Measurements from ENCODE around the gene MNT. TPM values are rescaled to one million over a fixed set of nuclear protein-coding genes. Genes with fewer than 3 reads are reported as not detected.

Gene MNT
- total and polyA plus RNA-seq, 2 of the 8 experiments (the other 6 are each of a cell fraction or from before 2014, with no cell fraction given) = 5.0 to 17.3 TPM

GRCh38 chr17:2380226-2380922 lies 20.5 kb downstream of the MNT start:
- Histone ChIP-seq H2AK5ac (ENCODE audit: low read depth, low read length) (no peak overlapping the region), H3K27ac (ENCODE audit: low read depth, low read length) (no peak overlapping the region), H3K79me2 (ENCODE audit: control insufficient read depth in 1 of 2, insufficient read depth in 2 of 2, low read length in 2 of 2) (no peaks in the 10 kb centered on the region), H4K8ac (ENCODE audit: extremely low read depth, insufficient read depth, low read length) (no peak overlapping the region), H3K18ac (ENCODE audit: extremely low read depth, low read length) (no peak overlapping the region), H2BK15ac (ENCODE audit: low read length) (no peak overlapping the region), H3K27me3 (replicated peaks in 1 of 4; ENCODE audit: control insufficient read depth in 3 of 4, extremely low read depth in 1 of 4, insufficient read depth in 3 of 4, low read length in 3 of 4) (no peaks in the 10 kb centered on the region), H3K56ac (replicated peaks; ENCODE audit: insufficient read length, low read depth, low read length) (no peak overlapping the region), H3K9me3 (ENCODE audit: insufficient read depth in 2 of 2, low read depth in 1 of 2, low read length in 1 of 2) (no peaks in the 10 kb centered on the region), H3K79me1 (ENCODE audit: low read depth, low read length) (no peaks in the 10 kb centered on the region; the same call in 1 of the 2 replicates), H2BK120ac (replicated peaks; ENCODE audit: low read depth, low read length) (no peak overlapping the region), H3K4ac (replicated peaks; ENCODE audit: insufficient read length, low read depth, low read length) (no peak overlapping the region), H3K4me1 (replicated peaks in 1 of 4; ENCODE audit: control insufficient read depth in 3 of 4, insufficient read depth in 4 of 4, low read length in 3 of 4) (peaks cover 0 to 10% (median 4%) of the 10 kb centered on the region in 4 experiments; a peak in 5 of 7 replicates), H2BK20ac (ENCODE audit: low read length) (no peak overlapping the region), H3K14ac (ENCODE audit: insufficient read length) (no peak overlapping the region), H2BK5ac (ENCODE audit: low read depth, low read length) (peak overlapping the region; percentile 30; the same call in 1 of the 2 replicates), H3K23ac (ENCODE audit: insufficient read length) (no peak overlapping the region), H4K91ac (replicated peaks; ENCODE audit: insufficient read length, low read length) (no peak overlapping the region), H3K36me3 (ENCODE audit: control insufficient read depth in 2 of 4, insufficient read depth in 4 of 4, low read length in 3 of 4) (peaks cover 0 to 8% (median 4%) of the 10 kb centered on the region in 4 experiments; a peak in 5 of 8 replicates), H3K4me2 (ENCODE audit: insufficient read depth in 1 of 2, low read depth in 2 of 2, low read length in 2 of 2) (no peak overlapping the region), H2BK12ac (ENCODE audit: low read depth, low read length) (no peak overlapping the region), H3K9ac (replicated peaks in 1 of 4; ENCODE audit: extremely low read depth in 1 of 4, low read depth in 3 of 4, low read length in 3 of 4) (no peak overlapping the region), H3K23me2 (ENCODE audit: low read depth, low read length) (no peaks in the 10 kb centered on the region), H3K4me3 (ENCODE audit: extremely low read depth in 1 of 4, insufficient read depth in 2 of 4, low read depth in 3 of 4, low read length in 4 of 4) (no peak overlapping the region), H4K20me1 (replicated peaks in 1 of 2; ENCODE audit: control insufficient read depth in 1 of 2, insufficient read depth in 2 of 2, low read length in 2 of 2) (peaks cover 2% of the 10 kb centered on the region in 2 experiments), H2AFZ (ENCODE audit: low read length) (no peak overlapping the region), H4K5ac (ENCODE audit: insufficient read length, low read depth, low read length) (no peak overlapping the region)
- FAIRE-seq (no peak), DNase-seq (ENCODE audit: low read depth in 1 of 2, low spot score in 2 of 2) (no peak)
- CTCF ChIA-PET (ENCODE audit: partially characterized antibody) = interaction anchor here (0.7 to 11.8 kb wide), 8 partner anchors 7 to 47 kb away, joined by 3 to 216 read pairs (median 64); partner anchors contain the start of gene MNT
- WGBS, 2 experiments (ENCODE audit: extremely low coverage in 1 of 2, insufficient coverage in 1 of 2, insufficient read length in 1 of 2, insufficient replicate concordance in 2 of 2, low coverage in 1 of 2, low lambda C conversion rate in 2 of 2, missing lambda C conversion rate in 1 of 2) = 95% methylated on average over 15 of the region's 16 CpGs; no CpG with 5 or more reads in 1 of the 2 experiments
- POLR2A ChIA-PET (ENCODE audit: partially characterized antibody) = interaction anchor here (1.2 to 15.4 kb wide), 7 partner anchors 7 to 47 kb away, joined by 3 to 193 read pairs (median 12); partner anchors contain the start of gene MNT
- TF ChIP-seq CHD1 (IDR thresholded peaks at IDR 0.05; ENCODE audit: low read depth, low read length) (no peak), ATF2 (IDR thresholded peaks at IDR 0.05; ENCODE audit: low read length) (no peak), TAF7 (optimal IDR thresholded peaks at IDR 0.05; ENCODE audit: borderline replicate concordance, low read depth, low read length) (no peak), POLR2A (IDR thresholded peaks at IDR 0.05; ENCODE audit: control extremely low read depth in 1 of 2, low read depth in 2 of 2, low read length in 2 of 2) (no peak), GABPA (IDR thresholded peaks at IDR 0.05; ENCODE audit: borderline replicate concordance, insufficient read depth, low read length) (no peak), HDAC6 (IDR thresholded peaks at IDR 0.05; ENCODE audit: low read depth, low read length) (no peak), KDM1A (IDR thresholded peaks at IDR 0.05; ENCODE audit: borderline replicate concordance, low read length) (no peak), FOSL1 (IDR thresholded peaks at IDR 0.05; ENCODE audit: insufficient read depth, low read depth, low read length) (no peak), EP300 (IDR thresholded peaks at IDR 0.05; ENCODE audit: borderline replicate concordance in 1 of 2, low read depth in 2 of 2, low read length in 2 of 2) (no peak), EZH2 (IDR thresholded peaks at IDR 0.05; ENCODE audit: low read depth, low read length, severe bottlenecking) (no peak)
